Measurements from ENCODE around the gene ARL5C. TPM values are rescaled to one million over a fixed set of nuclear protein-coding genes. Genes with fewer than 3 reads are reported as not detected.
"Not testable (repeated sequence)": the region's sequence is repeated elsewhere in the genome, so short reads cannot be mapped to it uniquely, and the experiment has no call there.

The ARL5C gene
- total RNA-seq, 4 donors from 2014 or later: not detected

GRCh38 chr17:39169518-39169917 lies 3.6 kb upstream of the ARL5C start:
- H3K4me3 ChIP-seq: no peak overlapping the region
- no peaks in the 10 kb centered on the region for H3K4me1 ChIP-seq
- no peak overlapping the region for H3K27ac ChIP-seq
- no peaks in the 10 kb centered on the region for H3K27me3 ChIP-seq
- DNase-seq: no peak
- H3K36me3 ChIP-seq: no peaks in the 10 kb centered on the region
- H3K9me3 ChIP-seq: no peaks in the 10 kb centered on the region
- no peak for TF ChIP-seq CTCF (IDR thresholded peaks at IDR 0.05)
- no peak for TF ChIP-seq POLR2A (IDR thresholded peaks at IDR 0.05)
- intact Hi-C loops (cut with DNase I; ENCODE audit: low total_unique reads): no loop called here

DNA sequence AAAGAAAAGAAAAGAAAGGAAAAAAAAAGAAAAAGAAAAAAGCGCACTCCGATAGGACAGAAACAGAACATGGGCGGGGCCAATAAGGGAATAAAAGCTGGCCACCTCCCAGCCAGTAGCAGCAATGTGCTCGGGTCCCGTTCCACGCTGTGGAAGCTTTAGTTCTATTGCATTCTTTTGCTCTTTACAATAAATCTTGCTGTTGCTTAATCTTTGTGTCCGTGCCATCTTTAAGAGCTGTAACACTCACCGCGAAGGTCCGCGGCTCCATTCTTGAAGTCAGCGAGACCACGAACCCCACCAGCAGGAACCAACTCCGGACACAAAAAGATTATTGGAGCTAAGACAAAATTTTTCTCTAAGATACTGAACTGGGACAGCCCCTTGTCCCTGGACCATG lies 3.1 kb upstream of the ARL5C start:
- Histone ChIP-seq H3K27me3 (no peaks in the 10 kb centered on the region), H3K27ac (no peak overlapping the region), H3K36me3 (no peaks in the 10 kb centered on the region), H3K9me3 (no peaks in the 10 kb centered on the region), H3K4me1 (no peaks in the 10 kb centered on the region), H3K4me3 (no peak overlapping the region)
- no peak for DNase-seq
- no peak for TF ChIP-seq CTCF (IDR thresholded peaks at IDR 0.05)
- TF ChIP-seq POLR2A (IDR thresholded peaks at IDR 0.05): no peak
- intact Hi-C loops (cut with DNase I; ENCODE audit: low total_unique reads): no loop called here

- H3K4me1 ChIP-seq; H3K9me3 ChIP-seq; H3K36me3 ChIP-seq; intact Hi-C loops (cut with DNase I; ENCODE audit: low total_unique reads); DNase-seq; H3K27ac ChIP-seq; H3K4me3 ChIP-seq; H3K27me3 ChIP-seq: not testable (repeated sequence)
Measured at GRCh38 chr17:39168503-39168902, 2.5 kb upstream of the ARL5C start.

- H3K4me1 ChIP-seq: no peaks in the 10 kb centered on the region
- no peaks in the 10 kb centered on the region for H3K9me3 ChIP-seq
- no peak overlapping the region for H3K27ac ChIP-seq
- no peak overlapping the region for H3K4me3 ChIP-seq
- no peaks in the 10 kb centered on the region for H3K27me3 ChIP-seq
- intact Hi-C loops (cut with DNase I; ENCODE audit: low total_unique reads): no loop called here
- no peaks in the 10 kb centered on the region for H3K36me3 ChIP-seq
- DNase-seq: no peak
- TF ChIP-seq POLR2A (IDR thresholded peaks at IDR 0.05) (no peak), CTCF (IDR thresholded peaks at IDR 0.05) (no peak)
Measured at GRCh38 chr17:39167476-39167875, 1.5 kb upstream of the ARL5C start.

DNA sequence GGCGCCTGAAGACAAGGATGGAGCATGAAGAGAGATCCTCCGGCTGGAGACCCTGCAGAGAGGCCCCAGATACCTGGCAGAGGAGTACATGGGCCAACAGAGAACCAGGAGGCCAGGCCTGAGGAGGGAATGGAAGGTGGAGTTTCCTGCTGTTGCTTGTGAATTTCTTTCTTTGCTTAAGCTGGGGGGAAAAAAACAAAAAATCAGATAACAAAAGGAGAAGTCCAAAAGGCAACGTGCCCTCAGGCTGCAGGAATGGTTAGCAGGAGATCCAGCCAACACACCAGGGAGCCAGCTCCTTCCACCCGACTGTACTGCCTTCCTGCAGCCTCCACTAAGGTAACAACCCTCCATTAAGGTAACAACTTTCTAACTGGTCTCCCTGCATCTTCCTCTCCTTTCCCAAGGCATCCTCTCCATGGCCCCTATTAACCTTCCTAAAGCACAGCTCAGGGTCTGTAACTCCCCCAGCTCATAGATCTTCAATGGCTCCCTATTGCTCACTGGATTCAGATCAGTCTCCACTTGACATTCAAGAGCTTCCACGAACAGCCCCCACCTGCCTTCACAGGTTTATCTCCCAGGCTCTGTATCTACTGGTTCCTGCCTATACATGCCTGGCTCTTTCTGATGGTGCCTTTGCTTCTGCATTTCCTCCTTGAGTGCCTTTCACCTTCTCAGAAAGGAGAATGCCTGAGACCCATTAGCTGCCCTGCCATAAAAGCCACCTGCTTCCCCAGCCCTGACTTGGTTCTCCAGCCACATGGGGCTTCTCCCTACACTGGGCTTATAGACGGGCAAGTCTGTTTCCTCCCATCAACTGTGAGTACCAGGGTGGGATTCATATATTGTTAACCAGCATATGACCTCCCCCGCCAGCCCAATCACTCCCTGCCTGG lies 725 bp upstream of the ARL5C start:
- no peak overlapping the region for H3K27ac ChIP-seq
- no peaks in the 10 kb centered on the region for H3K4me1 ChIP-seq
- no peaks in the 10 kb centered on the region for H3K36me3 ChIP-seq
- no peak for DNase-seq
- H3K27me3 ChIP-seq: no peaks in the 10 kb centered on the region
- intact Hi-C loops (cut with DNase I; ENCODE audit: low total_unique reads): no loop called here
- no peaks in the 10 kb centered on the region for H3K9me3 ChIP-seq
- TF ChIP-seq CTCF (IDR thresholded peaks at IDR 0.05) (no peak), POLR2A (IDR thresholded peaks at IDR 0.05) (no peak)
- no peak overlapping the region for H3K4me3 ChIP-seq

Measured in uterus (tissue), 4 donors.